HepG2 (cell line): ENCODE measurements around the gene SF3A2. TPM values are rescaled to one million over a fixed set of nuclear protein-coding genes. Genes with fewer than 3 reads are reported as not detected.

ENCODE experiments used
- ATAC-seq: fragments of 200-7000 bp; cut with Tn5 transposase; 3 replicates; pipeline ENCODE4 v1.9.1; 2020; ENCODE audit warnings: mild to moderate bottlenecking, moderate library complexity
- BruUV-seq: library from RNA; stranded (reverse); fragments of 400-500 nt; replicated peaks from 2 replicates; lab custom pipeline; 2021; lab: Mats Ljungman, UMichigan
- CTCF ChIA-PET: fragments of 300-600 bp; formaldehyde crosslinking; extraction: SDS; loops from one replicate; lab custom pipeline; 2021; ENCODE audit warnings: low total read pairs, inconsistent platforms, low intra/inter-chr PET ratio; lab: Yijun Ruan, JAX
- POLR2A ChIA-PET: fragments of 350-600 bp; sonication (Branson Sonifier 250); formaldehyde crosslinking; loops from one replicate; lab custom pipeline; 2020; ENCODE audit warnings: antibody characterized with exemption, inconsistent platforms; lab: Yijun Ruan, JAX
- DNase-seq: peaks from one replicate; pipeline ENCODE4 v3.0.0-alpha.2; 2015; ENCODE audit warnings: low spot score
- FAIRE-seq: peaks from 3 replicates; lab custom pipeline; 2011; peaks lifted over from hg19 to GRCh38; lab: Jason Lieb, UNC
- H2AFZ ChIP-seq: one replicate; pipeline ENCODE4 v1.6.1; 2011; ENCODE audit warnings: low read length, inconsistent platforms
- H3K27ac ChIP-seq: fragments of 300-600 bp; 3 replicates; pipeline ENCODE4 v1.8.0; 2011; ENCODE audit warnings: mixed run types, mild to moderate bottlenecking, mixed read lengths, low read length, inconsistent platforms; ENCODE audit not compliant: insufficient read depth; ENCODE audit errors: extremely low read length
- H3K27me3 ChIP-seq, 2 experiments: fragments of 200-600 bp in 1 of 2; 2 replicates in 1 of 2; 3 replicates in 1 of 2; pipeline versions ENCODE4 v1.6.0 to v1.8.0; 2011; ENCODE audit warnings: low read length in 2 of 2, mild to moderate bottlenecking in 2 of 2, moderate library complexity in 2 of 2, inconsistent platforms in 1 of 2; ENCODE audit not compliant: insufficient read depth in 2 of 2, control insufficient read depth in 1 of 2
- H3K36me3 ChIP-seq, 2 experiments: fragments of 200-600 bp in 1 of 2; replicated peaks in 1 of 2; 2 replicates in 1 of 2; 3 replicates in 1 of 2; pipeline versions ENCODE4 v1.5.1 to v1.8.0; 2011; ENCODE audit warnings: low read length in 2 of 2, inconsistent platforms in 1 of 2; ENCODE audit not compliant: insufficient read depth in 2 of 2, control insufficient read depth in 1 of 2
- H3K4me1 ChIP-seq: 2 replicates; pipeline ENCODE4 v1.5.1; 2012; ENCODE audit warnings: low read length, inconsistent platforms; ENCODE audit not compliant: insufficient read depth
- H3K4me2 ChIP-seq: 2 replicates; pipeline ENCODE4 v1.6.0; 2011; ENCODE audit warnings: low read depth, low read length, inconsistent platforms
- H3K4me3 ChIP-seq, 3 experiments: fragments of 200-600 bp in 1 of 3; sonication (generic), shearing (Covaris generic) in 1 of 3; replicated peaks in 1 of 3; 2 replicates each; pipeline ENCODE4 v1.5.1; 2011 to 2016; ENCODE audit warnings: low read length in 3 of 3, inconsistent platforms in 2 of 3, low read depth in 2 of 3, mild to moderate bottlenecking in 2 of 3, control low read depth in 1 of 3, mixed read lengths in 1 of 3; ENCODE audit not compliant: insufficient read depth in 1 of 3
- H3K79me2 ChIP-seq: one replicate; pipeline ENCODE4 v1.6.1; 2011; ENCODE audit warnings: low read length, inconsistent platforms; ENCODE audit not compliant: insufficient read depth
- H3K9ac ChIP-seq: 2 replicates; pipeline ENCODE4 v1.6.0; 2011; ENCODE audit warnings: mild to moderate bottlenecking, low read depth, low read length, inconsistent platforms; ENCODE audit not compliant: insufficient read depth
- H3K9me3 ChIP-seq: 2 replicates; pipeline ENCODE4 v1.5.1; 2012; ENCODE audit warnings: mild to moderate bottlenecking, low read length
- H4K20me1 ChIP-seq: 2 replicates; pipeline ENCODE4 v1.6.0; 2011; ENCODE audit warnings: inconsistent platforms, mild to moderate bottlenecking, low read length, moderate library complexity; ENCODE audit not compliant: insufficient read depth
- AGO2 ChIP-seq: fragments of 200-400 bp; formaldehyde crosslinking; optimal IDR thresholded peaks from 2 replicates; pipeline ENCODE3; 2017; ENCODE audit warnings: mild to moderate bottlenecking, low read depth, low read length, moderate library complexity
- ATF1 ChIP-seq: IDR thresholded peaks from 2 replicates; pipeline ENCODE4 v1.6.1; 2016; ENCODE audit warnings: mild to moderate bottlenecking, control low read depth
- ATF7-NPFF ChIP-seq: sonication (generic); formaldehyde crosslinking; IDR thresholded peaks from 2 replicates; pipeline ENCODE4 v1.8.1; 2023; ENCODE audit warnings: mild to moderate bottlenecking, low read depth, missing genetic modification reagents, moderate library complexity
- CBX2 ChIP-seq, 2 experiments: fragments of 200-600 bp in 1 of 2; sonication (generic); formaldehyde crosslinking in 1 of 2; IDR thresholded peaks; 2 replicates each; pipeline versions ENCODE4 v1.7.0 to v1.8.1; 2018 to 2022; ENCODE audit warnings: low read depth in 2 of 2, low read length in 1 of 2, mild to moderate bottlenecking in 1 of 2, missing genetic modification reagents in 1 of 2
- GATAD2A ChIP-seq: IDR thresholded peaks from 2 replicates; pipeline ENCODE4 v1.6.1; 2016
- GMEB1 ChIP-seq: sonication (generic); formaldehyde crosslinking; IDR thresholded peaks from 2 replicates; pipeline ENCODE4 v1.5.1; 2020; ENCODE audit warnings: missing genetic modification reagents, mild to moderate bottlenecking, borderline replicate concordance
- TFDP2 ChIP-seq: sonication (generic); formaldehyde crosslinking; IDR thresholded peaks from 2 replicates; pipeline ENCODE4 v1.4.0; 2020; ENCODE audit warnings: missing genetic modification reagents
- TOPORS ChIP-seq: sonication (generic); formaldehyde crosslinking; IDR thresholded peaks from 2 replicates; pipeline ENCODE4 v1.8.0; 2023; ENCODE audit warnings: mild to moderate bottlenecking, missing genetic modification reagents
- YY1 ChIP-seq: IDR thresholded peaks from 2 replicates; pipeline ENCODE4 v1.6.1; 2011; ENCODE audit warnings: low read length, low read depth, moderate library complexity, mild to moderate bottlenecking; ENCODE audit not compliant: insufficient read depth, insufficient replicate concordance
- ZFP82 ChIP-seq: sonication (generic); formaldehyde crosslinking; IDR thresholded peaks from 2 replicates; pipeline ENCODE4 v1.5.1; 2020; ENCODE audit warnings: mild to moderate bottlenecking, missing genetic modification reagents, borderline replicate concordance
- ZNF251 ChIP-seq: sonication (generic); formaldehyde crosslinking; IDR thresholded peaks from 2 replicates; pipeline ENCODE4 v1.9.0; 2021; ENCODE audit warnings: mild to moderate bottlenecking, missing genetic modification reagents
- ZNF687 ChIP-seq: sonication (generic); formaldehyde crosslinking; IDR thresholded peaks from 2 replicates; pipeline ENCODE4 v1.5.1; 2020; ENCODE audit warnings: mild to moderate bottlenecking, missing genetic modification reagents, moderate library complexity
- ZNF747 ChIP-seq: sonication (generic); formaldehyde crosslinking; IDR thresholded peaks from 2 replicates; pipeline ENCODE4 v1.8.1; 2023; ENCODE audit warnings: missing genetic modification reagents, mild to moderate bottlenecking, borderline replicate concordance
- ZNF782 ChIP-seq: sonication (generic); formaldehyde crosslinking; IDR thresholded peaks from 2 replicates; pipeline ENCODE4 v1.4.0; 2020; ENCODE audit warnings: missing genetic modification reagents, mild to moderate bottlenecking, borderline replicate concordance
- WGBS: methylation state at CpG from one replicate; pipeline ENCODE4 v1.1.6; 2017; ENCODE audit warnings: low lambda C conversion rate; 5-methylcytosine and 5-hydroxymethylcytosine counted together
- in situ Hi-C: cut with HindIII; loops from 2 replicates; pipeline ENCODE4 v1.10.0; 2017; ENCODE audit warnings: low pct_unique_long_range_greater_than_20kb; ENCODE audit not compliant: extremely low pct_ligation_motif_present
- intact Hi-C: fragments of 100-400 bp; cut with micrococcal nuclease; formaldehyde crosslinking; loops from one replicate; pipeline ENCODE4 v1.10.0; 2022; ENCODE audit not compliant: unreplicated experiment
- polyA plus RNA-seq, 8 experiments: library from polyadenylated mRNA; depleted of rRNA in 3 of 8; stranded (reverse) in 7 of 8; unstranded in 1 of 8; fragments of >200 nt; fragmentation: Illumina TruSeq in 4 of 8; extraction: Trizol in 4 of 8; gene quantifications; 2 replicates each; pipeline versions ENCODE4 v1.2.1 to v1.2.3, GENCODE V29; 2011 to 2016; ENCODE audit warnings: low read depth in 4 of 8, missing spikeins in 1 of 8, mixed read lengths in 1 of 8; ENCODE audit not compliant: insufficient read depth in 1 of 8
- total RNA-seq, 5 experiments: library from RNA; depleted of rRNA; stranded (reverse); fragments of >200 nt; fragmentation: Illumina TruSeq; extraction: Trizol; gene quantifications; 2 replicates each; pipeline ENCODE4 v1.2.3, GENCODE V29; 2016; ENCODE audit warnings: low read depth in 1 of 5

SF3A2 gene
- total and polyA plus RNA-seq, 2 of the 13 experiments (the other 11 are each of a cell fraction or from before 2014, with no cell fraction given): 8.6 to 8.8 TPM

- ChIA-PET POLR2A (interaction anchor here (1.0 kb wide), 1 partner anchor 16 kb away, joined by 3 read pairs; no protein-coding TSS in a partner anchor), CTCF (no interaction called here)
- intact Hi-C loops (no loop called here), in situ Hi-C loops (no loop called here)
- DNase-seq (no peak), FAIRE-seq (no peak), ATAC-seq (no peak)
- Histone ChIP-seq H3K4me2 (no peak overlapping the region), H3K9me3 (no peaks in the 10 kb centered on the region), H3K27me3 (no peaks in the 10 kb centered on the region), H2AFZ (no peak overlapping the region), H3K4me3 (no peak overlapping the region), H4K20me1 (peaks cover 13% of the 10 kb centered on the region; the same call in 1 of the 2 replicates), H3K9ac (no peak overlapping the region), H3K36me3 (peaks cover 25 to 50% of the 10 kb centered on the region in 2 experiments; a peak in 4 of 5 replicates), H3K79me2 (peaks cover 19% of the 10 kb centered on the region), H3K4me1 (peaks cover 24% of the 10 kb centered on the region), H3K27ac (no peak overlapping the region)
- WGBS: 40% methylated on average over 1 of the region's 26 CpGs
- peak; percentile 10; the same call in 1 of the 2 replicates for TF ChIP-seq ZNF687
- no peak for TF ChIP-seq ZNF782 (CRISPR knock-in tag)
- no peak for TF ChIP-seq ZNF251 (CRISPR knock-in tag)
- TF ChIP-seq CBX2 (IDR thresholded peaks at IDR 0.05; ENCODE audit: low read depth, low read length): no peak
- no peak for TF ChIP-seq CBX2 (CRISPR knock-in tag; IDR thresholded peaks at IDR 0.05; ENCODE audit: low read depth)
- no peak for TF ChIP-seq ATF1 (CRISPR knock-in tag)
- no peak for TF ChIP-seq ZFP82 (CRISPR knock-in tag)
- no peak for TF ChIP-seq TFDP2 (CRISPR knock-in tag)
- no peak for TF ChIP-seq TOPORS (CRISPR knock-in tag)
- no peak for TF ChIP-seq ATF7-NPFF
- no peak for TF ChIP-seq GMEB1 (CRISPR knock-in tag)
- no peak for TF ChIP-seq ZNF747 (CRISPR knock-in tag)
- no peak for TF ChIP-seq YY1
- no peak for TF ChIP-seq GATAD2A (CRISPR knock-in tag)
- TF ChIP-seq AGO2: peak; percentile 14
- BruUV-seq: no TSS peak
Observed at GRCh38 chr19:2246801-2247361, 10.3 kb downstream of the SF3A2 start.
